ENCODE data around the gene PDE3B. TPM values are rescaled to one million over a fixed set of nuclear protein-coding genes. Genes with fewer than 3 reads are reported as not detected.
"Not testable (repeated sequence)": the region's sequence is repeated elsewhere in the genome, so short reads cannot be mapped to it uniquely, and the experiment has no call there.

Gene PDE3B
- total RNA-seq, 2 donors from 2014 or later: 68.9 to 90.4 TPM

DNA sequence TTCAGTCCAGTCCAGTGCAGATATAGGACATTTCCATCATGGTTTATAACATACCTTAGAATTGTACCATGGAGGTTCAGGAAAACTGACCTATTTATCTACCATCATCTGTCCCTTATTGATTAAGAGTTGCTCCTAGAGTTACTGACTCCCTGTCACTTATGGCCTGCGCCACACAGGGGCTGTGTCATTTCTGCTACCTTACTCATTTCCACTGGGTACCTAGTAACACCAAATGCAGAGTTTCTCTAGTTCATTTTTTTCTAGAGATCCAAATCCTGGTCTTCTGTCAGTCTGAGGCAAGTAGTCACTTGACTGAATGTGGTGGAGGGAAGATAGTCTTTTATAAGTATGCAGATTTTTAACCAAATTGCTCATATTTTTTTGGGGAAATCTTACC lies 59.2 kb downstream of the PDE3B start:
- no peak for DNase-seq
- Mint-ChIP-seq H3K4me3 (no peak overlapping the region), H3K4me1 (peaks cover 7% of the 10 kb centered on the region), H3K36me3 (ENCODE audit: low read depth) (peaks cover 8% of the 10 kb centered on the region), H3K27ac (no peak overlapping the region), H3K27me3 (no peaks in the 10 kb centered on the region)
- peaks cover 4% of the 10 kb centered on the region for H3K9me3 ChIP-seq (ENCODE audit: control insufficient read depth, low read length, poor library complexity, severe bottlenecking)
- no peak for ATAC-seq

DNA sequence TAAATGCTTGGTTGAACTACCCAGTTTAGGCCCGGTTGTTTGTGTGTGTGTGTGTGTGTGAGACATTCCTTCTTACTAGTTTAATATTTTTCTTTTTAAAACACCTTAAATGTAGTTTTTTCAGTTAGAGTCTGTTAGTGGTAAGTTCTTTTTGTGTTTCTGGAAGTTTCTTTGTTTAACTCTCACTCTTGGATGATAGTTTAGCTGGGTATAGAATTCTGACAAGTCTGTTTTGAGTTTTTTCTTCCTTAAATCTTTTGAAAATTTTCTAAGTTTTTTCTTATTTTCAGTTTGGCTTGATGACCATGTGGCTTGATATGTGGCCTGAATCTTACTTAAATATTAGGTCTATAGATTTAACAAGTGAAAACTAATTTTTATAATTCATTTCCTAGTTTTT lies 60.1 kb downstream of the PDE3B start:
- Mint-ChIP-seq H3K4me3 (no peak overlapping the region), H3K27ac (no peak overlapping the region), H3K36me3 (ENCODE audit: low read depth) (peaks cover 8% of the 10 kb centered on the region), H3K4me1 (peaks cover 7% of the 10 kb centered on the region), H3K27me3 (no peaks in the 10 kb centered on the region)
- peaks cover 4% of the 10 kb centered on the region for H3K9me3 ChIP-seq (ENCODE audit: control insufficient read depth, low read length, poor library complexity, severe bottlenecking)
- no peak for DNase-seq
- ATAC-seq: no peak

DNA sequence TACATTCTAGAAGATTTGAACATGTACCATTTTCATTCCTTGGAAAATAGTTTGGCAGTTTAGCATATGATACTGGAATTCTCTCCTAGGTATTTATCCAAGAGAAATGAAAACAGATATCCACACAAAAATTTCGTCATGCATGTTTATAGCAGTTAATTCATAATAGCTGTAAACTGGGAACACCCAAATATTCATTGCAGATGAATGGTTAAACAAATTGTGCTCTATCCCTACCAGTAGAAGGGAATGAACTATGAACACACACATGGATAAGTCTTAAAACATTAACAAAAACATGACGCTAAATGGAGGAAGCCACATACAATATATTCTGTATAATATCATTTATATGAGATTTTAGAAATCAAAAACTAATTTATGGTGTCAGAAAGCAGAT lies 61.5 kb downstream of the PDE3B start:
- DNase-seq: no peak
- no peak overlapping the region for H3K4me3 Mint-ChIP-seq
- no peak for ATAC-seq
- H3K4me1 Mint-ChIP-seq: peaks cover 6% of the 10 kb centered on the region
- H3K27me3 Mint-ChIP-seq: no peaks in the 10 kb centered on the region
- peaks cover 4% of the 10 kb centered on the region for H3K9me3 ChIP-seq (ENCODE audit: control insufficient read depth, low read length, poor library complexity, severe bottlenecking)
- H3K36me3 Mint-ChIP-seq (ENCODE audit: low read depth): peaks cover 8% of the 10 kb centered on the region
- no peak overlapping the region for H3K27ac Mint-ChIP-seq

DNA sequence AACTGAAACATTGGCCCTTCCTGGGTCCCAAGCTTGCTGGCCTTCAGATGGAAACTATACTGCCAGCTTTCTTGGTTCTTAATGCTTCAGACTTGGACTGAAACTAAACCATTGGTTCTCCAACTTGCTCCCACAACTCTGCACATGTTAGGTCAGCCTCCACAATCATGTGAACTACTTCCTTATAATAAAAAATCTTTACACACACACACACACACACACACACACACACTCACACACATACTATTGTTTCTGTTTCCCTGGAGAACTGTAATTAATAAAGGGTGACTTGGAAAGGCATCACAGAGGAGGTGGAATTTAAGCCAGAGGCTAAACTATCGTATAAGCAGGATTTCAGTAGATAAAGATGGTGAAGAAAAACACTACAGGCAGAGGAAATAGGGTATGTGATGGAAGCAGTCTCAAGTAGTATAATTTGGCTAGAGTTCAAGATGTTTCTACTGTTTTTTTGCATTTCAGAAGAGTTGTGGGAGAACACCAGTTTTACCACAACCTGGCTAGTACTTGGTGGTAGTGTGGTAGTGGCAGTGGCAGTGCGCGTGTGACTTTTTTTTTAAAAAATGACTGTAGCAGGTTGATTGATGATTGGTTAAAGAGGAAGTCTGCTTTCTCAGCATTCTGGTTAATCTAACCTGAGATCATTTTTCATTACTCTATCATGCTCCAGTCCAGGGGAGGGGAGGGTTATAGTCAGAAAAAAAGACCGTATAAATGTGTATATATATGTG lies 70.1 kb downstream of the PDE3B start:
- no peaks in the 10 kb centered on the region for H3K9me3 ChIP-seq (ENCODE audit: control insufficient read depth, low read length, poor library complexity, severe bottlenecking)
- Mint-ChIP-seq H3K36me3 (ENCODE audit: low read depth) (no peaks in the 10 kb centered on the region), H3K4me3 (peak overlapping the region; percentile 62), H3K4me1 (peaks cover 15% of the 10 kb centered on the region), H3K27me3 (no peaks in the 10 kb centered on the region), H3K27ac (peak overlapping the region; percentile 17)
- DNase-seq (no peak), ATAC-seq (peak; percentile 91)

DNA sequence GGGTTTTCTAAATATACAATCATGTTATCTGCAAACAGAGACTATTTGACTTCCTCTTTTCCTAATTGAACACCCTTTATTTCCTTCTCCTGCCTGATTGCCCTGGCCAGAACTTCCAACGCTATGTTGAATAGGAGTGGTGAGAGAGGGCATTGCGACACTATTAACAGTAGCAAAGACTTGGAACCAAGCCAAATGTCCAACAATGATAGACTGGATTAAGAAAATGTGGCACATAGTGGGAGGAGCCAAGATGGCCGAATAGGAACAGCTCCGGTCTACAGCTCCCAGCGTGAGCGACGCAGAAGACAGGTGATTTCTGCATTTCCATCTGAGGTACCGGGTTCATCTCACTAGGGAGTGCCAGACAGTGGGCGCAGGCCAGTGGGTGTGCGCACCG lies 72.1 kb downstream of the PDE3B start:
- H3K36me3 Mint-ChIP-seq (ENCODE audit: low read depth); ATAC-seq; DNase-seq; H3K9me3 ChIP-seq (ENCODE audit: control insufficient read depth, low read length, poor library complexity, severe bottlenecking); H3K4me3 Mint-ChIP-seq; H3K27me3 Mint-ChIP-seq; H3K27ac Mint-ChIP-seq: not testable (repeated sequence)
- H3K4me1 Mint-ChIP-seq: peaks cover 15% of the 10 kb centered on the region

DNA sequence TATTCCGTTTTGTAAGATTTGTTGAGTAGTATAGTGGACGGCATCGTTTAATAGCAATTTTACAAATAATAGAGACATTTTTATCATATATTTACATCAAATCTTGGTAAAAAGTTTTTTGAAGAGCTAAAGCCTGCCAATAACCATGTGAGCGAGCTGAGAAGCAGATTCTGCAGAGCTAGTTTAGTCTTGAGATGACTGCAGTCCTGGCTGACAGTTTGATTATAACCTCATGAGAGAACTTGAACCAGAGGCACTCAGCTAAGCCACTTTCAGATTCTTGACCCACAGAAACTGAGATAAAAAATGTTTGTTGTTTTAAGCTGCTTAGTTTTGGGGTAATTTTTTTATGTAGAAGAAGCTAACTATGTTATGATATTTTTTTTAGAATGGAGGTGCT lies 78.9 kb downstream of the PDE3B start:
- ATAC-seq (no peak), DNase-seq (no peak)
- Mint-ChIP-seq H3K4me1 (peaks cover 22% of the 10 kb centered on the region), H3K4me3 (no peak overlapping the region), H3K27ac (no peak overlapping the region), H3K36me3 (ENCODE audit: low read depth) (peaks cover 2% of the 10 kb centered on the region), H3K27me3 (no peaks in the 10 kb centered on the region)
- no peaks in the 10 kb centered on the region for H3K9me3 ChIP-seq (ENCODE audit: control insufficient read depth, low read length, poor library complexity, severe bottlenecking)

DNA sequence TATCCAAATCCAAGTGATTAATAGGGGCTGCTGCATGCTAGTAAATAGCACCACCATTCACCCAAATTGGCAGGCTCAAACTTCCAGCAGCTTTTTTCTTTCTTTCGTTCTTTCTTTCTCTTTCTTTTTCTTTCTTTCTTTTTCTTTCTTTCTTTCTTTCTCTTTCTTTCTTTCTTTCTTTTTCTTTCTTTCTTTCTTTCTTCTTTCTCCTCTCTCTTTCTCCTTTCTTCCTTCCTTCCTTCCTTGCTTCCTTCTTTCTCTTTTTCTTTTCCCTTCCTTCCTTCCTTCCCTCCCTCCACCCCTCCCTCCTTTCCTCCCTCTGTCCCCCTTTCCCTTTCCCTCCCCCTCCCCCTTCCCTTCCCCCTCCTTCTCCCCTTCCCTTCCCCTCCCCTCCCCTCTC lies 81.5 kb downstream of the PDE3B start:
- no peaks in the 10 kb centered on the region for H3K9me3 ChIP-seq (ENCODE audit: control insufficient read depth, low read length, poor library complexity, severe bottlenecking)
- H3K4me1 Mint-ChIP-seq: peaks cover 35% of the 10 kb centered on the region
- no peak for DNase-seq
- H3K27ac Mint-ChIP-seq: no peak overlapping the region
- no peak overlapping the region for H3K4me3 Mint-ChIP-seq
- no peaks in the 10 kb centered on the region for H3K27me3 Mint-ChIP-seq
- H3K36me3 Mint-ChIP-seq (ENCODE audit: low read depth): peaks cover 2% of the 10 kb centered on the region
- ATAC-seq: no peak

DNA sequence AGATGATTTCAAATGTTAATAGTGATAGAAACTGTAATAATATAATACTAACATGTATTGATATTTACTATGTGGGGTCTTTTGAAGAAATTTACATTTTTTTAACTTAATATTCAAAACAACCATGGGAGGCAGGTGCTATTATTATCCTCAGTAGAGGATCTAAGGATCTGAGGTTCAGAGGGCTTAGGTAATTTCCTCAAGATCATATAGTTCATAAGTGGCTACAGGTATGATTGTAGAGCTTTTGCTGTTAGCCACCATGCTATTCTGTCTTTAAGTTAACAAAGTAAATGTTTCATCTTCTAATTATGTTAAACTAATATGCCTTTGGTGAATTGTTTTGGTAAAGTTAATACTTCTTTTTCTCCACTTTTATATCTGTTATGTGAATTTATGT lies 83.6 kb downstream of the PDE3B start:
- H3K27ac Mint-ChIP-seq: peak overlapping the region; percentile 27
- H3K9me3 ChIP-seq (ENCODE audit: control insufficient read depth, low read length, poor library complexity, severe bottlenecking): no peaks in the 10 kb centered on the region
- peaks cover 5% of the 10 kb centered on the region for H3K36me3 Mint-ChIP-seq (ENCODE audit: low read depth)
- no peak overlapping the region for H3K4me3 Mint-ChIP-seq
- peaks cover 40% of the 10 kb centered on the region for H3K4me1 Mint-ChIP-seq
- DNase-seq (no peak), ATAC-seq (peak; percentile 40)
- no peaks in the 10 kb centered on the region for H3K27me3 Mint-ChIP-seq

DNA sequence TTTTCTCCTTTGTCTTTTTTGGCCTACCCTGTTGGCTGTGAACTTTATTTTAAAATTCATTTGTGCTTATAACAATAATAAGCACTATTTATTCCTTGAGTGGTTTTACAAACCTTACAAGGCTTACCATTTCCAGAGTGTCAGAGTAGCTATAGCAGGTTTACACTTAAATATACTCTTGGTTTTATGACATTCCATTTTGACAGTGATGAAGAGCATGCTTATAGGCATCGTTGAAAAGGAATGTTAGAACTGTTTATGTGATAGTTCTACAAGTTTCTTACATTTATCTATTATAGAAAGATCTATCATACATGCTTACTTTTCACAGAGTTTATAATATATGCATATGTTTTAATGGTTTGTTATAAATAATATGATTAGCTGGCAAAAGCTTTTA lies 84.1 kb downstream of the PDE3B start:
- peak overlapping the region; percentile 68 for H3K27ac Mint-ChIP-seq
- H3K4me1 Mint-ChIP-seq: peaks cover 40% of the 10 kb centered on the region
- H3K9me3 ChIP-seq (ENCODE audit: control insufficient read depth, low read length, poor library complexity, severe bottlenecking): no peaks in the 10 kb centered on the region
- H3K36me3 Mint-ChIP-seq (ENCODE audit: low read depth): peaks cover 5% of the 10 kb centered on the region
- ATAC-seq (no peak), DNase-seq (no peak)
- H3K4me3 Mint-ChIP-seq: no peak overlapping the region
- no peaks in the 10 kb centered on the region for H3K27me3 Mint-ChIP-seq

DNA sequence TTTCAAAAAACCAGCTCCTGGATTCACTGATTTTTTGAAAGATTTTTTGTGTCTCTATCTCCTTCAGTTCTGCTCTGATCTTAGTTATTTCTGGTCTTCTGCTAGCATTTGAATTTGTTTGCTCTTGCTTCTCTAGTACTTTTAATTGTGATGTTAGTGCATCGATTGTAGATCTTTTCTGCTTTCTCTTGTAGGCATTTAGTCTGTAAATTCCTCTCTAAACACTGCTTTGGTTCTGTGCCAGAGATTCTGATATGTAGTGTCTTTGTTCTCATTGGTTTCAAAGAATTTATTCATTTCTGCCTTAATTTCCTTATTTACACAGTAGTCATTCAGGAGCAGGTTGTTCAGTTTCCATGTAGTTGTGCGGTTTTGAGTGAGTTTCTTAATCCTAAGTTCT lies 96.9 kb downstream of the PDE3B start:
- not testable (repeated sequence) for ATAC-seq; H3K9me3 ChIP-seq (ENCODE audit: control insufficient read depth, low read length, poor library complexity, severe bottlenecking); H3K4me3 Mint-ChIP-seq; H3K27ac Mint-ChIP-seq; H3K27me3 Mint-ChIP-seq; H3K36me3 Mint-ChIP-seq (ENCODE audit: low read depth); DNase-seq
- H3K4me1 Mint-ChIP-seq: peaks cover 14% of the 10 kb centered on the region

DNA sequence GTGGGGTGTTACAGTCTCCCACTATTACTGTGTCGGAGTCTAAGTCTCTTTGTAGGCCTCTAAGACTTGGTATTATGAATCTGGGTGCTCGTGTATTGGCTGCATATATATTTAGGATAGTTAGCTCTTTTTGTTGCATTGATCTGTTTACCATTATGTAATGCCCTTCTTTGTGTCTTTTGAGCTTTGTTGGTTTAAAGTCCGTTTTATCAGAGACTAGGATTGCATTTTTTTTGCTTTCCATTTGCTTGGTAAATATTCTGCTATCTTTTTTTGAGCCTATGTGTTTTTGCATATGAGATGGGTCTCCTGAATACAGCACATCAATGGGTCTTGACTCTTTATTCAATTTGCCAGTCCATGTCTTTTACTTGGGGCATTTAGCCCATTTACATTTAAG lies 97.6 kb downstream of the PDE3B start:
- H3K27me3 Mint-ChIP-seq: no peaks in the 10 kb centered on the region
- no peak for DNase-seq
- H3K36me3 Mint-ChIP-seq (ENCODE audit: low read depth): peaks cover 2% of the 10 kb centered on the region
- no peak overlapping the region for H3K4me3 Mint-ChIP-seq
- H3K27ac Mint-ChIP-seq: no peak overlapping the region
- ATAC-seq: no peak
- H3K9me3 ChIP-seq (ENCODE audit: control insufficient read depth, low read length, poor library complexity, severe bottlenecking): no peaks in the 10 kb centered on the region
- H3K4me1 Mint-ChIP-seq: peaks cover 9% of the 10 kb centered on the region

DNA sequence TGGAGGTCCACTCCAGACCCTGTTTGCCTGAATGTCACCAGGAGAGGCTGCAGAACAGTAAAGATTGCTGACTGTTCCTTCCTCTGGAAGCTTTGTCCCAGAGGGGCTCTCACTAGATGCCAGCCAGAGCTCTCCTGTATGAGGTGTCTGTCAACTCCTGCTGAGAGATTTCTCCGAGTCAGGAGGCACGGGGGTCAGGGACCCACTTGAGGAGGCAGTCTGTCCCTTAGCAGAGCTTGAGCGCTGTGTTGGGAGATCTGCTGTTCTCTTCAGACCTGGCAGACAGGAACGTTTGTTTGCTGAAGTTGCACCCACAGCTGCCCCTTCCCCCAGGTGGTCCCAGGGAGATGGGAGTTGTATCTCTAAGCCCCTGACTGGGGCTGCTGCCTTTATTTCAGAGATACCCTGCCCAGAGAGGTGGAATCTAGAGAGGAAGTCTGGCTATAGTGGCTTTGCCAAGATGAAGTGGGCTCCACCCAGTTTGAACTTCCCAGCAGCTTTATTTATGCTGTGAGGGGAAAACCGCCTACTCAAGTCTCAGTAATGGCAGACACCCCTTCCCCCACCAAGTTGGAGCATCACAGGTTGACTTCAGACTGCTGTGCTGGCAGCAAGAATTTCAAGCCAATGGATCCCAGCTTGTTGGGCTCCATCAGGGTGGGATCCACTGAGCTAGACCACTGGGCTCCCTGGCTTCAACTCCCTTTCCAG lies 99.4 kb downstream of the PDE3B start:
- Mint-ChIP-seq H3K4me1 (peaks cover 8% of the 10 kb centered on the region), H3K27me3 (no peaks in the 10 kb centered on the region), H3K27ac (no peak overlapping the region), H3K36me3 (ENCODE audit: low read depth) (peaks cover 2% of the 10 kb centered on the region), H3K4me3 (no peak overlapping the region)
- H3K9me3 ChIP-seq (ENCODE audit: control insufficient read depth, low read length, poor library complexity, severe bottlenecking): no peaks in the 10 kb centered on the region
- DNase-seq: no peak
- ATAC-seq: no peak

DNA sequence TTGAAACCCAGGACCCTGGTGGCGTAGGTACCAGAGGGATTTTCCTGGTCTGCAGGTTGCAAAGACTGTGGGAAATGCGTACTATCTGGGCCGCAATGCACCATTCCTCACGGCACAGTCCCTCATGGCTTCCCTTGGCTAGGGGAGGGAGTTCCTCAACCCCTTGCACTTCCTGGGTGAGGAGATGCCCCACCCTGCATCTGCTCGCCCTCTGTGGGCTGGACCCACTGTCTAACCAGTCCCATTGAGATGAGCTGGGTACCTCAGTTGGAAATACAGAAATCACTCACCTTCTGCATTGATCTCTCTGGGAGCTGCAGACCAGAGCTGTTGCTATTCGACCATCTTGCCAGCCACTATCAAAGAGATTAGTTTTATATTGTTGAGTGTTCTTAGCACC lies 100.1 kb downstream of the PDE3B start:
- H3K36me3 Mint-ChIP-seq (ENCODE audit: low read depth); H3K27me3 Mint-ChIP-seq; DNase-seq; H3K9me3 ChIP-seq (ENCODE audit: control insufficient read depth, low read length, poor library complexity, severe bottlenecking); H3K27ac Mint-ChIP-seq; ATAC-seq; H3K4me1 Mint-ChIP-seq: not testable (repeated sequence)
- H3K4me3 Mint-ChIP-seq: peak overlapping the region; percentile 3

All from T-helper 17 cell (primary cell).